HG03103 (cell line): Measurements from ENCODE around the gene PHLDA1.

Source experiments
- ATAC-seq: cut with Tn5 transposase; IDR thresholded peaks from one replicate; pipeline ENCODE4 v1.9.1; 2021; ENCODE audit warnings: low read depth; ENCODE audit not compliant: unreplicated experiment

PHLDA1 gene

GRCh38 chr12:76020731-76021672 is 10.6 kb downstream of the PHLDA1 start:
- ATAC-seq = no peak

- no peak for ATAC-seq
These were observed 11.3 kb downstream of the PHLDA1 start for GRCh38 chr12:76020281-76020680.

- ATAC-seq = no peak
These were observed 12.9 kb downstream of the PHLDA1 start for GRCh38 chr12:76018672-76019071.

GRCh38 chr12:76018111-76018510 is 13.5 kb downstream of the PHLDA1 start:
- ATAC-seq = no peak

GRCh38 chr12:76014007-76014406 is 17.6 kb downstream of the PHLDA1 start:
- no peak for ATAC-seq

GRCh38 chr12:76013603-76014002 is 18.0 kb downstream of the PHLDA1 start:
- no peak for ATAC-seq

- ATAC-seq = no peak
These were observed 18.9 kb downstream of the PHLDA1 start for GRCh38 chr12:76012644-76013043.

GRCh38 chr12:76010732-76011458 is 20.7 kb downstream of the PHLDA1 start:
- ATAC-seq = no peak

GRCh38 chr12:76008428-76008827 is 23.1 kb downstream of the PHLDA1 start:
- no peak for ATAC-seq

- ATAC-seq = no peak
These were observed 23.9 kb downstream of the PHLDA1 start for GRCh38 chr12:76007640-76008039.

- ATAC-seq = no peak
These were observed 25.3 kb downstream of the PHLDA1 start for GRCh38 chr12:76006028-76006925.

- ATAC-seq = no peak
These were observed 28.3 kb downstream of the PHLDA1 start for GRCh38 chr12:76003355-76003638.

- no peak for ATAC-seq
These were observed 28.8 kb downstream of the PHLDA1 start for GRCh38 chr12:76002598-76003354.

- ATAC-seq = no peak
These were observed 33.1 kb downstream of the PHLDA1 start for GRCh38 chr12:75998292-75999063.

- no peak for ATAC-seq
These were observed 33.9 kb downstream of the PHLDA1 start for GRCh38 chr12:75997658-75998057.

- no peak for ATAC-seq
These were observed 34.6 kb downstream of the PHLDA1 start for GRCh38 chr12:75996861-75997447.

GRCh38 chr12:75995691-75996090 is 35.9 kb downstream of the PHLDA1 start:
- no peak for ATAC-seq

GRCh38 chr12:75994069-75994740 is 37.4 kb downstream of the PHLDA1 start:
- ATAC-seq = no peak

GRCh38 chr12:75991753-75992152 is 39.8 kb downstream of the PHLDA1 start:
- ATAC-seq = no peak
